GM12873 (cell line): Measurements from ENCODE around the gene AXL.

Source experiments
- TF ChIP-seq, protein P1 (sequence below): IDR thresholded peaks from 2 replicates; pipeline ENCODE4 v1.5.1; 2012; ENCODE audit warnings: low read depth, mild to moderate bottlenecking, moderate library complexity, low read length, control low read depth; ENCODE audit not compliant: insufficient read depth; ENCODE audit errors: missing control alignments

The AXL gene

GRCh38 chr19:41310033-41310831 is 91.2 kb downstream of the AXL start, which contains the start of gene CCDC97:
CCDC97 (plus strand) TSS chr19:41310172; CDS start chr19:41310311, 139 bp downstream.
- TF ChIP-seq, protein P1, sequence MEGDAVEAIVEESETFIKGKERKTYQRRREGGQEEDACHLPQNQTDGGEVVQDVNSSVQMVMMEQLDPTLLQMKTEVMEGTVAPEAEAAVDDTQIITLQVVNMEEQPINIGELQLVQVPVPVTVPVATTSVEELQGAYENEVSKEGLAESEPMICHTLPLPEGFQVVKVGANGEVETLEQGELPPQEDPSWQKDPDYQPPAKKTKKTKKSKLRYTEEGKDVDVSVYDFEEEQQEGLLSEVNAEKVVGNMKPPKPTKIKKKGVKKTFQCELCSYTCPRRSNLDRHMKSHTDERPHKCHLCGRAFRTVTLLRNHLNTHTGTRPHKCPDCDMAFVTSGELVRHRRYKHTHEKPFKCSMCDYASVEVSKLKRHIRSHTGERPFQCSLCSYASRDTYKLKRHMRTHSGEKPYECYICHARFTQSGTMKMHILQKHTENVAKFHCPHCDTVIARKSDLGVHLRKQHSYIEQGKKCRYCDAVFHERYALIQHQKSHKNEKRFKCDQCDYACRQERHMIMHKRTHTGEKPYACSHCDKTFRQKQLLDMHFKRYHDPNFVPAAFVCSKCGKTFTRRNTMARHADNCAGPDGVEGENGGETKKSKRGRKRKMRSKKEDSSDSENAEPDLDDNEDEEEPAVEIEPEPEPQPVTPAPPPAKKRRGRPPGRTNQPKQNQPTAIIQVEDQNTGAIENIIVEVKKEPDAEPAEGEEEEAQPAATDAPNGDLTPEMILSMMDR: no peak

- TF ChIP-seq, protein P1: no peak
Observed at GRCh38 chr19:41311072-41311471, 92.0 kb downstream of the AXL start.
